Fibroblast of skin of right quadriceps (primary cell): Measurements from ENCODE around the gene TMEM52B.
"Not testable (repeated sequence)": the region's sequence is repeated elsewhere in the genome, so short reads cannot be mapped to it uniquely, and the experiment has no call there.

Source experiments
- DNase-seq: peaks from one replicate; pipeline ENCODE4 v3.0.0-alpha.2; 2013

The TMEM52B gene

DNA sequence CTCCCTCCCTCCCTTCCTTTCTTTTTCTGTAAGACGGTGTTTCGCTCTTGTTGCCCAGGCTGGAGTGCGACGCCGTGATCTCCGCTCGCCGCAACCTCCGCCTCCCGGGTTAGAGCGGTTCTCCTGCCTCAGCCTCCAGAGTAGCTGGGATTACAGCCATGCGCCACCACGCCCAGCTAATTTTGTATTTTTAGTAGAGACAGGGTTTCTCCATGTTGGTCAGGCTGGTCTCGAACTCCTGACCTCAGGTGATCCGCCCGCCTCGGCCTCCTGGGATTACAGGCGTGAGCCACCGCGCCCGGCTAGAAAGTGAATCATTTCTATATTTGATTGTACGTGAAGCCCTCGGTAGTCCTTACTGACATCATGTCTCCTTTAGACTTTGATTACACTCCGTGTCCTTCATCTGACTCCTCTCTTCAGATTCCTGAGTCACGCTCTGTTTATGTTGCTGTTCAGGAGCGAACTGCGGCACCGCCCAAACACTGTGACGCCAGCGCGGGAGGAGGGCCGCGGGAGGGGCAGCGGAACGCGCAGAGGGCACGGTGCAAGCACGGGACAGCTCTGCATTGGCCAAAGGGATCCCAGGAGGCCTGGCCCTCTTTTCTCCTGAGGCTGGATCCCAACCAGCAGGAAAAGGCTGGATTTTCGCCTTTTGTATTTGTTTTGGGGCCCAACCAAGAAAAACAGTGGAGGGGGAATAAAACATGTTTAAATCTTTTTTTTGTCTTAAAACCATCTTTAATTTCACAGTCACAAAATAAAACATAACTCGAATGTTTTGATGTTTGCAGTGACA is 33.3 kb downstream of the TMEM52B start:
- DNase-seq, result peak; percentile 99

DNA sequence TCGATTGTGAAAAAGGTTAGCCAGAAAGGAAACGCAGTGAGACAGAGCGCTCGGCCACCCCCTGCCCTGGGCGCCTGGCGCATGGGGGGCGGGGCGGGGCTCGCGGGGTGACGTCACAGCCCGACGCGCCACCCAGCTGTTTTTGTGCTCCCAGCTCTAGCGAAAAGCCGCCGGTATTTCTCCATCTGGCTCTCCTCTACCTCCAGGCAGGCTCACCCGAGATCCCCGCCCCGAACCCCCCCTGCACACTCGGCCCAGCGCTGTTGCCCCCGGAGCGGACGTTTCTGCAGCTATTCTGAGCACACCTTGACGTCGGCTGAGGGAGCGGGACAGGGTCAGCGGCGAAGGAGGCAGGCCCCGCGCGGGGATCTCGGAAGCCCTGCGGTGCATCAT is 33.9 kb downstream of the TMEM52B start, which contains the start of gene GABARAPL1:
TSS of gene GABARAPL1 (plus strand) at position 139 of the 393 bp plus-strand sequence. CDS start at position 392, 253 bp downstream.
- DNase-seq, result peak; percentile 83

DNA sequence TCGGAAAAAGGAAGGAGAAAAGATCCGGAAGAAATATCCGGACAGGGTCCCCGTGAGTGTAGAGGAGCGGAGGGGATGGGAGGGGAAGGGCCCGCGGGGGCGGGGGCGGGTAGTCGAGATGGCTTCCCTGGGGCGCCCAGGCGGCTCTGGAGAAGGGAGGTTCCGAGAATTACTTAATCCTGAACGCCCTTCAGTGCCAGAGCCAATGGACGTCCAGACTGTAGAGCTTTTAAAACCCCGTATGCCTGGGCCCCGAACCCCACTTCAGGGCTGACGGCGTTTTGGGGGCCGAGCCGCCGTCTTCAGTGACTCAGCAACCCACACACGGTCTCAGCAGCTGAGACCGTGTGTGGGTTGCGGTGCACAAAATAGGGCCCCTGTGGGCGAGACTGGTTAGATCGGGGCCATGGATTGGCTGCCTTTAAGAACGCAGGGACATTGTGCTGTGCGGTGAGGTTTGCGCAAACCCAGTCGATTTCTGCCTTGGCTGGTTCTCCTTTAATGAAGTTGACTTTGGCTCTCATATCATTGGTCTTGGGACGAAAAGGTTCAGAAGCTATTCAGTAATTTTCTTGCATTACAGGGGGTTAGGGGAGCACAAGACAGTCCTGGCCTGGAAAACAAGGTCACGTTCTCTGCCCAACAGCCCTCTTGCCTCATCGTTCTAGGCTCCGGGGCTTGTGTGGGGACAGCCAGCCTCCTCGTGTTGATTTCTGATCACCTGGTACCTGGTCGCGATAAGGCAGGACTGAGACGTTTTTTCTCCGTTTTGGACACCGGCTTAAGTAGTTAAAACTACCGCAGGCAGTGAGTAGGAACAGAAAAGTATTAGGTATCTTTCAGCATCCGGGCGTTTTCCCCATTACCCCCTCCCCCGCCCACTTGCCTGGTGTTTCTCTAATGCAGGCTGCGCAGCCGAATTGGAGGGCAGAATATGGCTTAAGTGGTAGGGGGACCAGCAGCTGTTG is 34.6 kb downstream of the TMEM52B start:
- DNase-seq, result peak; percentile 74

DNA sequence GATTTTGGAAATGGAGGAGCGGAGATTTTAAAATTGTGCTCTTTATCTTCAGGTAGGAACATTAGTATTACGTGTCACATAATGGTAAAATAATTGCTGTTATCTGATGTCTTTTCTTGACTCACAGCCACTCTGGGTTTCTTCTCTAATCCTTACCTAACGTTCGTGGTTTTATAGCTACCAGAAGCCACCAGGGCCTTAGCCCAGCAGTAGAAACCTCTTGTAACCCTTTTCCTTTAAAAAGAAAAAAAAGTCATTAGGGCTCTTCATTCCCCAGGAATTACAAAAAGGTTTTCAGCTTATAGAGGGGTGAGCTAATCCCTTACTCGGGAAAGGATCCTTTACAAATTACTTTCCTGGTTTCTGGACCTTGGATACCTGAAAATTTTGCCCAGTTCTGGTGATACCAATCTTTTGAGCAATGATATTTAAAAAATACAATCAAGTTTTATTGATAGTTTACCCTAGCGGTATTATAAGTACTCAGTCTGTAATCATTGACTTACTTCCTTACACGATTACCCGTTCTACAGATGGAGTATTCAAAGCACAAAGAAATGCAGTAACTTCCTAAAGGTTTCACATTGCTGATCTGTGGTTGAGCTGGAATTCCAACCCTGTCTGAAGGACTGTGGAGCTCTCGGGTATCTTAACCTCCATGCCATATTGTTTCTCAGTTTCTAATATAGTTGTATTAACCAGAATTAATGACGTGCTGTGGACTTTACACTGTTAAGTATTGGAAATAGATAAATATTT is 35.5 kb downstream of the TMEM52B start:
- peak; percentile 71 for DNase-seq

DNA sequence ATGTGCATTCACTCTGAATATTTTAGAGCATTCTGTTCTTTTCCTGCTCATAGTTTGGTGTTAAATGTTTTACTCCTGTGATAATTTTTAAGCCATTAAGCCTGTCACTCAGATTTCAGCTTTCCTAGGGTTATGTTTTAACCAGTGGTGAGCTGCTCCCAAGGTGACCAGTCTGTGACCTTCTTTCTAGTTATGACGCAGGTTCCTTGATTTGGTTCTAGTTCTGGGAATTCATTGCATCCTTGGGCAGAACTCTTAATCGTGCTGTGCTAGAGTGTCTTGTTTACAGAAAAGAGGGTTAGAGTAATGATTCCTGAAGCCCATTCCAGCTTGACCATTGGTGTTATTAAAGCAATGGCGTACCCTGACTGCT is 36.0 kb downstream of the TMEM52B start:
- no peak for DNase-seq

DNA sequence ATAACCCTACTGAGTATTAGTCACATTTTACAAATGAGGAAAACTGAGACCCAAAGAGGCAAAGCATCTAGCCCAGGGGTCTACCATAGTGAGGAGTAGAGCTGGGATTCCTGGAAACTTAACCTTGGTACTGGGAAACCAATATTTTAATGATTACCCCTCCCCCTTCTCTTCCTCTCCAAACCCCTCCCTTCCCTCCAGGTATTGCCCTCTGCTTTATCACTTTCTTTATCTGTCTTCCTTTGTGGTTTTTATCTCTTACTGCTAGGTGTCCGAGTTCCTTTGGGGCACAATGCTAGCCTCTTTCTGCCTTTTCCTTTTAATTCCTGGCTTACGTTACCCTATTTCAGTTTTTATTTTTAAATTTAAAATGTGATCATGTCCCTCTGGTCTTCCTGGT is 36.6 kb downstream of the TMEM52B start:
- no peak for DNase-seq

DNA sequence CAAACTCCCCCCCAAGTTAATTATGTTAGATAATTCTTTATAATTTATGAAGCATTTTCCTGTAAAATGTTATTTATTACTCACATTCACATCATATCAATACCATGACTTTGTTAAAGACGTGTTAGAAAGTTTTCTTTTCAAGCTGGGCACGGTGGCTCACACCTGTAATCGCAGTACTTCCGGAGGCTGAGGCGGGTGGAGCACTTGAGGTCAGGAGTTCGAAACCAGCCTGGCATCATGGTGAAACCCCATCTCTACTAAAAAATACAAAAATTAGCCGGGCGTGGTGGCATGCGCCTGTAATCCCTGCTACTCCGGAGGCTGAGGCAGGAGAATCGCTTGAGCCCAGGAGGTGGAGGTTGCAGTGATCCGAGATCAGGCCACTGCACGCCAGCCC is 37.1 kb downstream of the TMEM52B start:
- not testable (repeated sequence) for DNase-seq

DNA sequence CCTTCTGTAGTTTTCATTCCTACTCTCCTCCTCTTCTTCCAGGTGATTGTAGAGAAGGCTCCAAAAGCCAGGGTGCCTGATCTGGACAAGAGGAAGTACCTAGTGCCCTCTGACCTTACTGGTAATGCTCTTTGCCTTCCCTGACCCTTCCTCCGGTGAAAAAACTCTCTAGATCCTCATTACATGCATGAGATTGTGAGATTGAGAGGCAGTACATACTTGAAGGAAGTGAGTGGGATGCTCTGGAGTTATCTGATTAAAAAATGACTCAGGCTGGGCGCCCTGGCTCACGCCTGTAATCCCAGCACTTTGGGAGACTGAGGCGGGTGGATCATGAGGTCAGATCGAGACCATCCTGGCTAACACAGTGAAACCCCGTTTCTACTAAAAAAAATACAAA is 39.2 kb downstream of the TMEM52B start:
- DNase-seq, result no peak

DNA sequence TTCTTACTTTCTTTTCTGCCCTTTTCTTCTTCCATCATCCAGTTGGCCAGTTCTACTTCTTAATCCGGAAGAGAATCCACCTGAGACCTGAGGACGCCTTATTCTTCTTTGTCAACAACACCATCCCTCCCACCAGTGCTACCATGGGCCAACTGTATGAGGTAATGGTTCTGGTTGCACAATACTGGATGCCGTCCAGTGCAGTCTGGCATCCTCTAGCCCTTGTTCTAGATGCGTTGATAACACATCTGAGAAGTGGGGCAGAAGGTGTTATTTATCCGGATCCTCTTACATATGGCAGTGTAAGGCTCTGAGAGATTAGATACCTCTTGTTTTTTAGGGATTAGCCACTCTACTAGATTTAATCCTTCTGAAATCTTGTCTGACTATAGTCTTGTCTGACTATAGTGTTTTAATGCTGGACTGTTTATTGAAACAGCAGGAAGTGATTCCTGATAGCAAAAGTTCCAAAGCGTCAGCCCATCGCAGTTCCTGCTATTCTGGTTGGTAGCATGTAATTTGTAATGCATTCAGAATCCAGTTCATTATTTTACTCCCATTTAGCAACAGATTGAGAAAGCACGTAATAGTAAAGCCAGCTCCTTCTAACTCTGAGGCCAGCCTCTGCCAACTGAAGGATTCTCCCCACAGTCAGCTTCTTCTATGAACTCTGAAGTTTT is 41.7 kb downstream of the TMEM52B start:
- DNase-seq, result no peak

DNA sequence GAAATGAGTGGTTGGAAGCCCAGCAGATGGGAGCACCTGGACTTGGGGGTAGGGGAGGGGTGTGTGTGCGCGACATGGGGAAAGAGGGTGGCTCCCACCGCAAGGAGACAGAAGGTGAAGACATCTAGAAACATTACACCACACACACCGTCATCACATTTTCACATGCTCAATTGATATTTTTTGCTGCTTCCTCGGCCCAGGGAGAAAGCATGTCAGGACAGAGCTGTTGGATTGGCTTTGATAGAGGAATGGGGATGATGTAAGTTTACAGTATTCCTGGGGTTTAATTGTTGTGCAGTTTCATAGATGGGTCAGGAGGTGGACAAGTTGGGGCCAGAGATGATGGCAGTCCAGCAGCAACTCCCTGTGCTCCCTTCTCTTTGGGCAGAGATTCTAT is 43.0 kb downstream of the TMEM52B start:
- no peak for DNase-seq

DNA sequence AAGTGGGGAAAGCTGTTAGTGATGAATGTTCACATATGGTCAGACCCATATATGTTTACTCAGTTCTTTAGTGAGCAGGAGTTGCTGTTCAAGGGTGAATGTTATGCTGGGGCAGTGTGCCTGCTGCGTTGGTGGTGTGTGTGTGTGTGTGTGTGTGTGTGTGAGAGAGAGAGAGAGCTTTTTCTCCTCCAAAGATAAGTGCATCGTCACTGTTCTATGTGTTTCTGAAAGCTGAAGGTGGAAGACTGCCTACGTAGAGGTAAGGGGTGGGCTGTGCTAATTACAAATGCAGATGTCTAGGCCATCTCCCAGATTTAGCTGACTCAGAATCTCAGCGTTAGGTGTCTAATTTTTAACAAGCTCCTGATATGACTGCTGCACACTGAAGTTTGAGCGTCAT is 44.4 kb downstream of the TMEM52B start:
- DNase-seq, result no peak

DNA sequence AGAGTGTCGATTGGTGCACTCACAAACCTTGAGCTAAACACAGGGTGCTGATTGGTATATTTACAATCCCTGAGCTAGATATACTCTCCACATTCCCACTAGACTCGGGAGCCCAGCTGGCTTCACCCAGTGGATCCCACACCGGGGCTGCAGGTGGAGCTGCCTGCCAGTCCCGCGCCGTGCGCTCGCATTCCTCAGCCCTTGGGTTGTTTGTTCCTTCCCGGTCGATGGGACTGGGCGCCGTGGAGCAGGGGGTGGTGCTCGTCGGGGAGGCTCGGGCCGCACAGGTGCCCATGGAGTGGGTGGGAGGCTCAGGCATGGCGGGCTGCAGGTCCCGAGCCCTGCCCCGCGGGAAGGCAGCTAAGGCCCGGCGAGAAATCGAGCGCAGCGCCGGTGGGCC is 46.6 kb downstream of the TMEM52B start:
- not testable (repeated sequence) for DNase-seq

DNA sequence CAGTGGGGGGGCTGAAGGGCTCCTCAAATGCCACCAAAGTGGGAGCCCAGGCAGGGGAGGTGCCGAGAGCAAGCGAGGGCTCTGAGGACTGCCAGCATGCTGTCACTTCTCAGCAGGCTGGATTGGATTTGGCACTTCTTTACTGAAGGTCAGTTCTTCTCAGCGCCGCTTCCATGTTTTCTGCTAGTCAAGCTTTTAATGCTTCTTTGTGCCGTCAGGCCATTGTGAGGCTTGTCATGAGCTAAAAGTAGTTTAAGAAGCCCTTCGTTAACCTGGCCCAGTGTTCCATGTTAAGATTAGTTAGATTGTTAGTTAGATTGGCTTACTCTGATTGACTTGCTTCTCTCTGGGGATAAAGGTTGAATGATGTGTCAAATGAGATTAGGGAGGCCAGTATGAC is 47.3 kb downstream of the TMEM52B start:
- DNase-seq, result no peak

DNA sequence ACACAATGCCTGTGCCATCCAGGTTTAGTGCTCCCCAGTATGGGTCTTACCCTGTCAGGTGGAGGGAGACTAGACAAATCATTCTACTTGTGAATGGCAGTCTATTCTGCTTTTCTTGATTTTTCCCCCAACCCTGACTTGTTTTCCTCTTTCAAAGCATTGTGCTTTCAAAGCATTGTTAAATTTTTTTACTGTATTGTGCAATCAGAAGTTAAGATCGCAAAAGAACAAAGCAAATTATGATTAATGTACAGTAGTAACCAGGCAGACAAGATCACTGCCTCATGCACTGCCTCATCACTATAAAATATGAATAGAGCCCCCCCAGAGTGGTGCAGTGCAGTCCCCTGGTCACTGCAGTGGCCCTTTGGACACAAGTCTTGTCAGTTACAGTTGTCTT is 47.9 kb downstream of the TMEM52B start:
- no peak for DNase-seq

DNA sequence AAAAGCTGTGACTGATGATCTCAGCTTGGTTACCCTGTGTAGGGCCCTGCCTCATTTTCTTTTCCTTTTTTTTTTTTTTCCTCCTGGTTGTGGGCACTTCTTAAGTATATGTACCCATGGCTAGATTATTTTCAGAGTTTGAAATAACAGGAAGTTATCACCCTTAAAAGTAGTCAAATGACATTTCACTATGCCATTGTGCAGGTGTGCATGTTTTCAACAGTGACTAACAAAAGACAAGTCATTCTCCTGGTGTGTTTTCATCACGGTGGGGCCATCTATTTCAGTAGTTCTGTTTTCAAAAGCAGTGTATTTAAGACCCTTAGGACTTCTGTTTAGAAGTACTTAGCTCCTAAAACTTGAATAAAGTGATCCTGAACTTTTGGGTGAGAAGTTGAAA is 48.8 kb downstream of the TMEM52B start:
- DNase-seq, result no peak

DNA sequence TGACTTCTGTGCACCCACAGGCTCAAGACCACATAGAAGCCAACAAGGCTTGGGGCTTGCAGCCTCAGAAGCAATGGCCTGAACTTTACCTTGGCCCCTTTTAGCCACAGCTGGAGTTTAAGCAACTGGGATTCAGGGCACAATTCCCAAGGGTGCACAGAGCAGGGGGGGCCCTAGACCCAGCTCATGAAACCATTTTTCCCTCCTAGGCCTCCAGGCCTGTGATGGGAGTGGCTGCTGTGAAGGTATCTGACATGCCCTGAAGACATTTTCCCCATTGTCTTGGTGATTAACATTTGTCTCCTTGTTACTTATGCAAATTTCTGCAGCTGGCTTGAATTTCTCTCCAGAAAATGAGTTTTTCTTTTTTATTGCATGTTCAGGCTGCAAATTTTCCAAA is 55.7 kb downstream of the TMEM52B start:
- no peak for DNase-seq

DNA sequence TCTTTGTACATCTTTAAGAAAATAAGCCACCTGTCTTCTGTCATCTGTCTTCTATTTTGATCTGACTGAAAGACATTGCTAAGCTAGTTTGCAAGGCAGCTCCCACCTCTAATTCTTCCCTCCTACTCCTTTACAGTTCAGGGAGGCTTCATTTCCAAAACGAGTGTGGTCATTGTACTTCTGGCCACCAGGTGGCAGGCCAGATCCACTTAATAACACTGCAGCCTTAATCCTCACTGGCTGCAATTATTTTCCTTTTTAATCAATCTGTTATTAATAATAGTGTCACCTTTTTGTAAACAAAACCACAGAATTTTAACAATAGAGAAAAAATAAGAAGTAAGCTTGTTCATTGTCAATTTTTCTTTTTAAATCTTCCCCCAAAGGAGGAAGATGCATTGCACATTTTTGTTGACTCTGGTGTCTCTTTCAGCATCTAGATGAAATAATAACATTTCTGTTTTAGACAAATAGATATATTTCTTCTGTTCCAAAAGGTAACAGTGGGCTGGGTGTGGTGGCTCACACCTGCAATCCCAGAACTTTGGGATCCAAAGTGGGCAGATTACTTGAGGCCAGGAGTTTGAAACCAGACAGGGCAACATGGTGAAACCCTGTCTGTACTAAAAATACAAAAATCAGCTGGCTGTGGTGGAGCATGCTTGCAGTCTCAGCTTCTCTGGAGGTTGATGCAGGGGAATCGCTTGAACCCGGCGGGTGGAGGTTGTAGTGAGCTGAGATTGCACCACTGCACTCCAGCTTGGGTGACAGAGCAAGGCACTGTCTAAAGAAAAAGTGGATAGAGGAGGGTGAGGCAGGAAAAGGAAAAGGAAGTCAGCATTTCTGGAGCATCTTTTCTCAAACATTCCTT is 57.2 kb downstream of the TMEM52B start:
- DNase-seq, result peak; percentile 16

DNA sequence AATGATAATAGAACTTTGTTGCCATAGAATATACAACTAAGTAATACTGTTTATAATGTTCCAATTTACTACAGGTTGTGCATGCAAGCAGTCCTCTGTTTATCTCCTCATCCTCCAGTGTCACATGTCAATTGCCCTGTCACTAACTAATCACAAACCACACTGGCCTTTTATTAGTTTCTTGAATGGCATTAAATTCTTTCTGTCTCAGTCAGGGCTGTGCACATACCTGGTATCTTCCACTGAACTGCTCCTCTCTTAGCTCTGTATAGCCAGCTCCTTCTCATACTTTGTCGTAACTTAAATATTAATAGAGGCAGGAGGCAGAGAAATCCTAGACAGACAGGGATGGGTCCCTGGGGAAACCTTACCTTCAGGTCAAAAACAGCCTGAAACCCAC is 57.9 kb downstream of the TMEM52B start:
- DNase-seq, result no peak

DNA sequence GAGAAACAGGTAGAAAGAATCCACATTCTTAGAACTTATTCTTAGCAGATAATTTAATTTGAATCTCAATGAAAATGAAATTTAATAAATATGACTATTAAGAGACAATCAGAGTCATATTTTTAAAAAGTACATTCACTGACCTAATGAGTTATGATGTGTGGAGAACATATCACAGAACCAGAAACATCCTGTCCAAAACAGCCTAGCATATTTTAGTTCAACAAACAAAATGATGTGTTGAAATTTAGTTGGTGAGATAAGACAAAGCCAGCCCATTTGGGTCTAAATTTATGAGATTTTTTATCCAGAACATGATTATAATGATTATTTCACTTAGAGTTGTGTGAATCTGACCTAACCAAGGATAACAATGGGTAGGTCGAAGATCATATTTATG is 59.7 kb downstream of the TMEM52B start:
- DNase-seq, result no peak

DNA sequence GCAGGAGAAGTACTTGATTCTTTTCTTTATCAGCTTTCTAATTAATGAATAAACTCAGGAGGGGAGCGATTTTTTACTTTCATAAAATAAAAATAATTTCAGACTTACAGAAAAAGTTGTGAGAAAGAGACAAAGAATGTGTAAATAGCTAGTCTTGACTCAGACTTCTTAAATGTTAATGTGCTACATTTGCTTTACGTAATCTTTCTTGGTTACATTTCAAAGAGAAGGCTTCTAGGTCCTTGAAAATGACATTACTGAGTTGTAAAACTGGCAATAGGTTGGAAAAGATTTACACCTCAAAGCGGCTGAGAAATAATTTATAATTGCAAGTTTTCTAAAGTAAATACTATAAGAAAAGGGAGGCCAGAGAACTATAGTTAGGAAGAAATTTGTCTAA is 62.5 kb downstream of the TMEM52B start:
- no peak for DNase-seq
